ENCODE data around the gene SLC38A10.

Gene SLC38A10

GRCh38 chr17:81254955-81255717, 40.0 kb downstream of the SLC38A10 start:
- DNase-seq (ENCODE audit: low spot score), result no peak

GRCh38 chr17:81253358-81254131, 41.6 kb downstream of the SLC38A10 start:
- DNase-seq (ENCODE audit: low spot score), result peak; percentile 59

DNA sequence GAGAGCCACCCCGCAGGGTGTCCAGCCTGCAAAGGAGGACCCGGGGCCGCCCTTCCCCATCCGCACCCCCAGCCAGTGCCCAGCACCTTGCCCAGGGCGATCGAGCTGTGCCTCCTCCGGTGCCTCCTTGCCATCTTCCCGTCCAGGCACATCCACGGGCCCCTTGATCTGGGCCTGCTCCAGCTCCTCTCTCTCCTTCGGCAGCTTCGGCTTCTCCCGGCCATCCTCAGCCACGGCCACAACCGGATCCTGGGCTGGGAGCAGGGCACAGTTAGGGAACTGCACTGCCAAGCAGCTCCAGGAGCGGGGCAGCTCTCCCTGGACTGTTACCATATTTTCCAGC, 42.1 kb downstream of the SLC38A10 start:
- DNase-seq (ENCODE audit: low spot score), result no peak

DNA sequence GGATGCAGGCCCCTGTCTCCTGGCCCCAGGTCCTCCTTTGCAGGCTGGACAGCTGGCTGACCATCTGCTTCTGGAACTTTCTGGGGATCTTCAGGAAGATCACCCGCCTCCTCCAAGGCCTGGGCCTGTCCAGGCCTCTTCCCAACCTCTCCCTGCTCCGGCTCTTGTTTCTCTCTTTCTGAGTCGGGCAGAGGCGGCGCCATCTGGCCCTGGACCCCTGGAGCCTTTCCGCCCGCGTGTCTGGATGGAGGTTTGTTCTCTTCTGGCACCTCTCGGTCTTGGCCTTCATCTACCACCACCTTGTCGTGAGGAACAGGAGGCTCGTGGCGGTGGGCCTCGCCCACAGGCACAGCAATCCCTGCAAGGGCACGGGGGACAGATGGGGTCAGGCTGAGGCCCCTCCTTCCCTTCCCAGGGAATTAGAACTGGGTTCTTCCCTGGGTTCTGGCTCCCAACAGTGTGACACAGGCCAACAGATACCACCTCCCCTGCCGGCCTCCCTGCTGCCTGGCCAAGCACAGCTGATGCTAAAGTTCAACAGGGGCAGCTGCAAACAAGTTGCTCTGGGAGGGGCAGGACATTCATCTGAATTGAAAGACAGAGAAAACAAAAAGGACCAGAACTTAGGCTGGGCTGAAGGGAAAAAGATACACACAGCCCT, 42.7 kb downstream of the SLC38A10 start:
- DNase-seq (ENCODE audit: low spot score), result no peak

- no peak for DNase-seq (ENCODE audit: low spot score)
These were observed 43.3 kb downstream of the SLC38A10 start for GRCh38 chr17:81251709-81252301.

GRCh38 chr17:81251094-81251708, 43.9 kb downstream of the SLC38A10 start:
- DNase-seq (ENCODE audit: low spot score), result no peak

DNA sequence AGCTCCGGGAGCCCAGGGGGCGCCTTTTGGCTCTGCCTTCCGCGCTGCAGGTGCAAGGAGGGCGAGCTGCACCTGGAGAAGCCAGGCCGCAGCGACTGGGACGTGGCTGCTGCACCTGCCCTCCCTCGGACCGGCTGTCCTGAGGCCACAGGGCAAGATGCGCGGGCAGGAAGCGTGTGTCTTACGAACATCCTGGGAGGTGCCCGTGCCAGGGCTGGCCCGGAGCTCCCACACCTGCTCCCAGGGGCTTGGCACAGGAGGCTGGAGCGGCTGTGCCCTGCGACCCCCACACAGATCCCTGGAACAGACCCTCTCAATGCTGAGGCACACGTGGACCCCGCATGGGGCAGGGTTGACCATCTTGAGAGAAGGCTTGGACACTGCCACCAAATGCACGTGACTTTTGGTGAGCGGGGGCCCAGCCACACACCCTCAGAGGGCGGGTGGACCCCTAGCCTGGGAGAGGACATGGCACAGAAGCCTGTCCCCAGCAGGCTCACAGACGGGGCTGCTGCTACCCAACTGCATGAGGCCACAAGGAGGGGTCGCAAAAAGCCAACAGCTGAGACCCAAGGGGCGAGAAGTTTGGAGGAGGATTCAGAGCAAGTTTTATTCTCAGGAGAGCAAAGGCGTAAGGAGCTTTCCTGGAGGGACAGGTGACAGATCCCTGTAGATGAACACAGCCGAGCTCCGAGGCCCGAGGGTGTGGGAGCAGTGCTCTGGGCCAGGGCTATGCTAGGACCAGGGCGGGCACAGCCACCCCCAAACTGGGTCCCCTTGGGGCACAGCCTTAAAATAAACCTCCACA, 44.6 kb downstream of the SLC38A10 start:
- DNase-seq (ENCODE audit: low spot score), result no peak

DNA sequence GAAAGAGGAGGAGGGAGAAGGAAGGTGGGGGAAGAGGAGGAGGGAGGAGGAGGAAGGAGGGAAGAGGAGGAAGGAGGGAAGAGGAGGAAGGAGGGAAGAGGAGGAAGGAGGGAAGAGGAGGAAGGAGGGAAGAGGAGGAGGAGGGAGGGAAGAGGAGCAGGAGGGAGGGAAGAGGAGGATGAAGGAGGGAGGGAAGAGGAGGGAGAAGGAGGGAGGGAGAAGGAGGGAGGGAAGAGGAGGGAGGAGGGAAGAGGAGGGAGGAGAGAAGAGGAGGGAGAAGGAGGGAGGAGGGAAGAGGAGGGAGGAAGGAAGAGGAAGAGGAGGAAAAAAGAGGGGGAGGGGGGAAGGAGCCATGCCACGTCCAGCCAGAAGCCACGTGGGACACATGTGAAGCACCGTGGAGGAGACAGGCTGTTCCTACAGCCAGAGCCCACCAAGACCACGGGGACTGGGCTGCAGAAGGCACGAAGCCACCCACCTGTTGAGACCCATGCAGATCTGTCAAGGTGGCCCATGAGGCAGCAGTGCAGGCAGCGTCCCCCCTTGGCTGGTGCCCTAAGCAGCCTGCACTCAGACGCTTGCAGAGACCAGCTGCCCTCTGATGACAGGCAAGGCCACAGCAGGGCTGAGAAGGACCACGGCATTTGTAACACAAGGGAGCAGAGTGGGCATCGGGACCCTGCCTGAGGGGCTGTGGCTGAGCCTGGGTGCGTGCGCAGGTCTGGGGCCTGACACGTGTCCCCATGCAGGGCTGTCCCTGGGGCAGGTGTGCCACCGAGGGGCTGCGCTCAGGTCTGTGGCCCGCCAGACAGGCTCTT, 45.7 kb downstream of the SLC38A10 start:
- no peak for DNase-seq (ENCODE audit: low spot score)

DNA sequence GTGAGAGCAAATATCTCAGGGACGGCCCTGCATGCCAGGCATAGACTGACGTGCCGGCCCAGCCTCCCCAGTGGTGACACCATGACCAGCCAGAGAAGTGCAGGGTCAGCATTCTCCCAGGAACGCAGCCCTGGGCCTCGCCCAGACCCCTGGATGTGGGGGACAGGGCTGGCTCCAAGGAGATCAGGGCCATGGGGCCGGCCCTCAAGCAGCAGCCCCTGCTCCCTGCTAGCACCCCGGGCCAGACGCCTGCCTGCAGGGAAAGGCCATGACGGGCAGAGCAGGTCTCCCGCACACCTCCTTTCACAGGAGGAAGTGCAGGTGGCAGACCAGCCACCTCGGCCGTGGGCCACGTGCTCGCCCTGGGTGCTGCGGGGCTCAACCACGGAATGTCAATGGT, 46.5 kb downstream of the SLC38A10 start:
- DNase-seq (ENCODE audit: low spot score), result no peak

DNA sequence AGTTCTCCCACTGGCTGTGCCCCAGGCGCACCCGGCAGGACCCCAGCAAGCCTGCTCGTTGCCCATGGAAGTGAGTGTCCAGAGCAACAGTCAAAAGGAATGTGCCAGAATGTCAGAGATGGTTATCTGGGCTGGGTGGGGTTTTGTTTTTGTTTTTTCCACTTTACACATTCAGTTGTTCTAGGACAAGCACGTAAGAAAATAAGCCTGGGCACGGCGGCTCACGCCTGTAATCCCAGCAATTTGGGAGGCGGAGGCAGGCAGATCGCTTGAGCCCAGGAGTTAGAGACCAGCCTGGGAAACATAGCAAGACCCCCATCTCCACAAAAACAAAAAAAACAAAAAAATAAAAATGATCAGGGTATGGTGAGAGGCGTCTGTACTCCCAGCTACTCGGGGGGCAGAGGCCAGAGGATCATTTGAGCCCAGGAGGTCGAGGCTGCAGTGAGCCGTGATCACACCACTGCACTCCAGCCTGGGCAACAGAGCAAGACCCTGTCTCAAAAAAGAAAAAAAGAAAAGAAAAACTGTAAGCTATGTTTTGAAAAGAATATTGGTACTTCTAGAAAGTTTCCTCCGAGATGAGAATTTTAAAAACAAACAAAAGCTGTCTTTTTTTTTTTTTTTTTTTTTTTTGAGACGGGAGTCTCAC, 47.6 kb downstream of the SLC38A10 start:
- DNase-seq (ENCODE audit: low spot score), result no peak

DNA sequence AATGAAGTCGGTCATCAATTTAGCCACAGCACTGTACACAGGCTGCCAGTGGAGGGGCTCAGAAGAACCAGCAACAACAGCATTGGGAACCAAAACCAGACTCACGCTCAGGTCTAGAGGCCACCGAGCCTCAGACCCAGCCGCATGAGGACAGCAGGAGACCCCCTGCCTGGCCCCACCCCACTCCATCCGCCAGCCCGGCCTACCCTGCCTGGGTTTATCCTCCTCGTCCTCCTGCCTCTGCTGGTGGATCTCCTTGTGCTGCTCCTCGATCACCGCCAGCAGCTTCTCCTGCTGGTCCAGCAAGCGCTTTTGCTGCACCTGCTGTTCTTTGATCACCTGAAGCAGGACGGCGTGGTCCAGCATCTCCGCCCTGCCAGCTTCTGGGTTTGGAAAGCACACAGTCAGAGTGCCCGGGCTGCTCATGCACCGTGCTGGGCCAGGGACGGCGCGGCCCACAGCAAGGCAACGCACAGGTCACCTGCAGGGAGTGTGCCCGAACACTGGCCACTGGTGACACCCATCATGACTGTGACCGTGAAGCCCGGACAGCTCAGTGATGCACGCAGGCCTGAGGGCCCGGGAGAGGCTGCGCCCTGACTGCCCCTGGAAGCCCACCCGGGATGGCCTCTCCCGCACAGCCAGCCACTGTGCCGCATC, 48.3 kb downstream of the SLC38A10 start:
- DNase-seq (ENCODE audit: low spot score), result no peak

- DNase-seq (ENCODE audit: low spot score), result no peak
These were observed 48.8 kb downstream of the SLC38A10 start for GRCh38 chr17:81246343-81246670.

GRCh38 chr17:81245665-81246342, 49.3 kb downstream of the SLC38A10 start:
- no peak for DNase-seq (ENCODE audit: low spot score)

DNA sequence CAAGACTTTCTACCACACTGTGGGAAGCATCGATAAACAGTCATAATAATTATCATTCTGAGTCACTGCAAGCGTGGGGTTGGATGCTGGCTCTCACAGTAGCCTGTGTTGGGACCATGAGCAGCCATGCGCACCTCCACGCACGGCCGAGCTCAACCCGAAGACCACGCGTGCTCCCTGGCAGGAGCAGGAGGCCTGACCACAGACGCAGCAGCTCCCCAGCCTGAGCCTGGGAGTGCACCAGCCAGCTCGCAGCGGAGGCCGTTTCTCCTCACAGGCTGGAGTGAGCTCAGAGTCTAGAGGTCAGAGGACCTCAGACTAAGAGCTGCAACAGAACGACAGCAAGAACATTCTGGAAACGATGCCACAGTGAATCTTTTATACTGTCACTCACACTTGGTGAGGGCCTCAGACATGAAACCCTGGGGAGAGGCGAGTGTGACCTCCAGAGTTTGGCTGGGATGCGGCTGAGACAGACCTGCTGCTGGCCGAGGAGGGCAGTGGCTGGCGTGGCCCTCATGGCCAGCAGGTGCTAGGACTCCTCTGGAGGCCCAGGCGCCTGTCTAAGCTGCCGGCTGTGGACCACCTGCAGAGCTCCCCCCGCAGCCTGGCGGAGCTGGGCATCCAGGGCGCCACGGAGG, 50.0 kb downstream of the SLC38A10 start:
- peak; percentile 52 for DNase-seq (ENCODE audit: low spot score)

DNA sequence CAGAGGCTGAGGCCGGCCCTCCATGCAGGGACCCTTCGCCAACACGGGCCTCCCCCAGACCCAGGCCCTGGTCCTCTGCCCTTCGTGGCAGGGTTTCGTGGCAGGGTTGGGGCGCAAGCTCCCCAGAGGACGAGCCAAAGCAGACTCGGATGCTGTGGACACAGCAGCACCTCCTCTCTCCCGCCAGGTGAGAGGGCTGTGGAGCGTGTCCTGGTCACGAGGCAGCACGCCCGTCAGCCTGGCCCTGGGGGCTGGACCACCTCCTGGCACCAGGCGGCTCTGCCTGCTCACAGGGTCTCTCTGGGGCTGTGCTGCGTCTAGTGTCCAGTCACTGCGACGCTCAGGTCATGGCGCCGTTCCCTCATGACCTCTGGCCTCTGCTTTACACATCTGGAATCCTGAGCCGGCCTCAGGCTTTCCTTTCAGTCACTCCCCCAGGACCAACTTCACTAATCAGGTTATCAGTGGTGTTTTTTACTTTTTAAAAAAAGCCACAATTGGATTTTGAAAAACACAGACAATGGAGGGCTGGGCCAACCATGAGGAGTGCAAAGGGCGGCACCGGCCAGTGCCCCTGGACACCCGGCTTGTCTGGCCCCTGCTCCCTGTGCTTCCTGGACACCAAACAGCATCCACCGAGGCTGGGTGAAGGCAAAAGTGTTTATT, 50.6 kb downstream of the SLC38A10 start:
- no peak for DNase-seq (ENCODE audit: low spot score)

DNA sequence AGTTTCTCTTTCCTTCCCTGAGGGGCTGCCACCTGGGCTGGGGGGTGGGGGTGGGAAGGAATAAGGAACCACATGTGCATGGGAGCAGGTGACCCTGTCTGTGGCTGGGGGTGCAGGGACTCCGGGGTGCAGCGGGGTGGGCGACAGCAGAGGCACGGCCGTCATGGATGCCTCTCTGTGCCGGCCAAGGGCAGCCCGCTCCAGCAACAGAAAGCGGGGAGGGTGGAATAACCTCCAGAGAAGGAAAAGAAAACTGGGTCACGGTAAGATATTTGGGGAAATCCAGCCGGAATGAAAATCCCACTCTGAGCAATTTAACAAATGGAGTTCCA, 51.8 kb downstream of the SLC38A10 start:
- no peak for DNase-seq (ENCODE audit: low spot score)

DNA sequence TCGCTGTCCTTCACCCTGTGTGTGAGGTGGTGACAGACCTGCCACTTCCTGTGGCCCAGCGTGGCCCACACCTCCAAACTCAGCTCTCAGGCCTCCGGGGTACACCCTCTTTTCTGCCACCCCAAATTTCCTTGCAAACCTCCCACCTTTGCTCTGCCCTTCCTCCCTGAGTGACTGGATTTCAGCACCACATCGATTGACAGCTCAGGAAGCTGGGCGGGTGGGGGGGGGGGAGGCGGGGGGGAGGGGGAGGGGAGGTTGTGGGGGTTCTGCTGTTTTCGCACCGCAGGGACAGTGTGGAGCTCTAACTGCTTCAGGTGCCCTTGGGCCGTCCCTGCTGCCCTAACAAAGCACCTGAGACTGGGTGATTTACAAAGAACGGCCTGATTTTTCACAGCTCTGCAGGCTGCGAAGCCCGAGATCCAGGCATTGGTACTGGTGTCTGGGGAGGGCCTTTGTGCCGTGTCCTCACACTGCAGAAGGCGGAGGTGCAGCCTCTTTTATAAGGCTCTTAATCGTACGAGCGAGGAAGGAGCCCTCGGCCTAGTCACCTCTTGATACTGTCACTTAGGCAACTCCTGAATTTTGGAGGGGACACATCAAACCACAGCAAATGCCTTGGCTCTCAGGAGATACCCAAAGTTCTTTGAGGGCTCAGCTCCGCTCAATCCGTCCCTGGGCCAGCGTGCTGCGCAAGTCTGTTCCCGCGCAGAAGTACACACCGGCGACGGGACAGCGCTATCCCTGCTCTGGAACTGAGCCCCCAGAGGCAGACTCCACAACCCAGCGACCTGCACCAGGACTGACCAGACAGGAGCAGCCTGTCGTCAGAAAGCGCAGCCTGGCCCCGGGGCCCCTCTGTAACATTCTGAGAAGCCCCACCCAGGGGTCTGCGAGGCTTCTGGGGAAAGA, 52.4 kb downstream of the SLC38A10 start:
- DNase-seq (ENCODE audit: low spot score), result no peak

Data from activated CD4-positive, alpha-beta T cell treated with anti-CD3 and anti-CD28 coated beads, Interleukin-2, Interleukin-4, amounts not matched to agents 100 ng/mL and 50 ng/mL, durations not matched to agents 16 hours and 8 hours (primary cell).